ENCODE measurements around the gene CHRM4.

CHRM4 gene

DNA sequence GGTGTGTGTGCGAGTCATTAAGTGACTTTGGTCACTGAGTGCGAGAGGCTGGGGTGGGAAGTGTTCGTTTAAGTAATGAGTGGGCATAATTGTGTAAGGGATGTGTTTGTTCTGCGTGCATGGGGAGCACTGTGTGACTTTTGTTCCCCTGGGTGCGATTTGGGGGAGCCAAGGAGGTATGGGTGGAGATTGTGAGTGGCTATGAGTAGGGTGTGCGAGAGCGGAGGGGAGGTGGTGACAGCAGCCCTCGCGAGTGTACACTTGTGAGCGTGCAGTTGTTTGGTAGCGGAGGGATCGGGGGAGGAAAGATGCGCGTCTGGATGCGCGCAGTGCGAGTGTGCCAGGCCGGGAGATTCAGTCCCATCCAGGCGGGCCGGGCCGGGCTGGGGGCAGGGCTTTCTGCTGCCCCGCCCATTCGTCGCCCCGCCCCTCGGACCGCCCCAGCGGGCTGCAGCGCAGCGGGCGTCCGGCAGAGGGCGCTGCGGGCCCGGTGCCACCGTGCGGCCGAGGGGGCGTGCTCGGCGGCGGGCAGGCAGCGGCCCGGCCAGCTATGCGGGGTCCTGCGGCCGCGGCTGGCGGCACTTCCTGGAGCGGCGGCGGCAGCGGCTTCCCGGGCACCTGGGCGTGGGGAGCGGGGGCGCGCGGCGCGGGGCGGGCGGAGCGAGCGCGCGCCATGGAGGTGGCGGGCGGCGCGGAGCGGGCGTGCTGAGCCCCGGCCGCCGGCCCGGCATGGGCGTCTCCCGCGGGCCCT, 44.5 kb downstream of the CHRM4 start, which contains the start of gene DGKZ:
Gene DGKZ, plus strand, starts transcription at position 578 of the 751 bp plus-strand sequence. CDS start 197 bp downstream, outside the sequence.
- peak; percentile 94 for DNase-seq

GRCh38 chr11:46345881-46346484, 45.6 kb downstream of the CHRM4 start:
- DNase-seq, result no peak

DNA sequence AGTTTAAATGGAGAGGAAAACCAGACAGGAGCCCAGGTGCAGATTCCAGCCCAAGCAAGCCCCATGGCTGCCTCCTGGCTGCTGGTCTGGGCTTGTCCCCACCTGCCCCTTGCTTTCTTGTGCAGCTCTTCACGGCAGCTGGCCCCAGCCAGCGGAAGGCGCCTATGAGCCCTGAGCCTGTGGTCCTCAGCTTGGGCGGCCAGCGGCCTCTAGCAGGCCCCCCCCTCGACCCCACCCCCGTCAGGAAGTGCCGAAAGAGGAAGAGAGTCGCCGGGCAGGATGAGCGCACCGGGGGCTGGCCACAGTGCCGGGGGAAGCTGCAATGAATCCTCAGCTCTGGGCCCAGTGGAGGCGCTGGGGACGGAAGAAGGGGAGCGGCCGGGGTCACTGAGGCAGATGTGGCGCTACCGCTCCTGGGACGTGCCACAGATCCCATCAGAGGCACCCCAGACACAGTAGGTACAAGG, 46.4 kb downstream of the CHRM4 start:
- no peak for DNase-seq

DNA sequence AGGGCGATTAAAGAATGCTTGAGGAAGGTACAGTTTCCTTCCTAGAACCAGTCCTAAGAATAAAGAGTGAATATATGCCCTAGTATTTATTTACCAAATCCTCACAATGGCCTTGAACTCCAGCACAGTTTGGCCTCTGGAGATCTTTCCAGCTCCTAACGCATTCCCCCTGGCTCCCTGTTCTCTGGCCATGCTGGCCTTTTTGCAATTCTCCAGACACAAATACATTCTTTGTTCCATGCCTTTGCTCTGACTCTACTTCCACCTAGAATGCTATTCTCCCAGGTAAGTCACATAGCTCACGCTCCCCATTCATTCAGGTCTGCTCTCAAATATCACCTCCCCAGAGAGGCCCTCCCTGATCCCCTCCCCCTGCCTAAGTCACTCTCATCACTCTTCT, 48.1 kb downstream of the CHRM4 start:
- DNase-seq, result no peak

DNA sequence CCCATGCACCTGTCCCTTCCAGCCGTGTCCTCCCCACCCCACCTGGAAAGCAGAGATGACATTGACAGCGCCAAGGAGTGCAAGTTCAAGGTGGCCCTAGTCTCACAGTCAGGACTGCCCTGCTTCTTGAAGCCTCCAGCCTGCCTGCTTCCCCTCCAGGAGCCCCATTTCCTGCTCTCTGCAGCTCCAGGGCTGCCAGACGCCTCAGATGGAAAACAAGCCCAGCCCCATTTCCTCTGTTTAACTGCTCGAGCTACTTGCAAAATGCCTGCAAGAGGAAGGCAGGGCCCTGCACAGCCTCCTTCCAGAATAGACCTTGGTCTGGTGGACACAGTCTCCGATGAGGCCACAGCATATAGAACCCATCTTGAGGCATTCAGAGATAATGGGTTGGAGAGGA, 49.3 kb downstream of the CHRM4 start:
- DNase-seq, result no peak

GRCh38 chr11:46341454-46341853, 50.1 kb downstream of the CHRM4 start:
- no peak for DNase-seq

- DNase-seq, result no peak
Measured at GRCh38 chr11:46339816-46340215, 51.8 kb downstream of the CHRM4 start.

DNA sequence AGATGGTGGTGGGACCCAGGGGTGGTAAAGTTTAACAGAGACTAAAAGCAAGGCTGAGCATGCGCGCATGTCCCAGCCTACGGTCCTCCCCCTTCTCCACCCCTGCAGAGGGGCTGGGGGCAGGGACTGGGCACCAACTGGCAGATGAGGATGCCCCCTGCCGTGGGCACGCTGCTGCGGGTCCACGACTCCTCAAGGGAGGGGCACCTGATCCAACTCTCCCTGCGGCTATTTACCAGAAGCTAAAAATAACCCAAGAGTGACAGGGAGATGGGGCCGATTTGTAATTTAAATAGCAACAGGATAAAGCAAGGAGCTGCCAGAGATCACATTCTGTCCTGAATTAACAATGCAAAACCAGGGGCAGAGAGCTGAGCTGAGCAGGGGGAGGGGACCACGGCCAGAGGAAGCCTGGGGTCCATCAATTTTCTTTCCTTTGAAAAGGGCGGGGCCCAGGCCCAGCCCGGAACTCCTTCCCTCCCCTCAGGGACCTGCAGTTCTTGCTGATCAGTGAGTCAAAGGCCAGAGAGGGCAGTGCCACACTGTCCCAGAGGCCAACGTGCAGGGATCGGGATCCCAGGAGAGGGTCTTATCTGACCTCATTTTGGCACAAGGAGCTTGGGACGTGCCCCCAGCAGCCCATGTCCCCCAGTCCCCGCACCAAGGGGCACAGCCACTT, 52.4 kb downstream of the CHRM4 start:
- peak; percentile 63 for DNase-seq

DNA sequence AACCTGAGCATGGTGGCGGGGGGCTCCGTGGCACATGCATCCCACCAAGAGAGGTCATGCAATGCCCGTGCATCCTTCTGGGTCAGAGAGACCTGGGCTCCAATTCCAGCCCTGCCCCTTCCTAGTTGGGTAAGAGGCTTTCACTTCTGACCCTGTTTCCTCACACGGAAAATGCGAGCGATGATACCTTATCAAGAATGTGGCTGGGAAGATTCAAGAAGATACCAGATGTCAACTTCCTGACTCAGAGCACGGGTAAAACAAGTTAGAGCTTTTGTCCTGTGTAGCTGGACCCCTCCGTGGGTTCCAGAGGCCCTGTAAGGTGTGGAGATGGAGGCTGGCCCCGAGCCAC, 53.0 kb downstream of the CHRM4 start:
- DNase-seq, result no peak

GRCh38 chr11:46337626-46338345, 53.8 kb downstream of the CHRM4 start:
- no peak for DNase-seq

DNA sequence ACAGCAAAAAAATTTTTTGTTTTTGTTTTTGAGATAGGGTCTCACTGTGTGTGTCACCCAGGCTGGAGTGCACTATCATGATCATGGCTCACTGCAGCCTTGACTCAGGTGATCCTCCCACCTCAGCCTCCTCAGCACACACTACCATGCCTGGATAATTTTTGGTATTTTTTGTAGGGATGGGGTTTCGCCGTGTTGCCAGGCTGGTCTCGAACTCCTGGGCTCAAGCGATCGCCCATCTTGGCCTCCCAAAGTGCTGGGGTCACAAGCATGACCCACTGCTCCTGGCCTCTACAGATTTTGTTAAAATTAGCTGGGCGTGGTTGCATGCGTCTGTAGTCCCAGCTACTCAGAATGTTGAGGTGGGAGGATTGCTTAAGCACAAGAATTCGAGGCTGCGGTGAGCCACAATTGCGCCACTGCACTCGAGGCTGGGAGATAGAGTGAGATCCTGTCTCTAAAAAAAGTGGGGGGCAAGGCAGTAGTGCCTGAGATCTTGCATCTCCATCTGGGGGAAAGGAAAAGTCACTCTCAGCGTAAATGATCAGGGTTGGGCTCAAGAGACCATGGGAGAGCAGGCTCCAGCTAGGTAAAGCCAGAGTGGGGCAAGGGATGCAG, 54.9 kb downstream of the CHRM4 start:
- no peak for DNase-seq

GRCh38 chr11:46335890-46336562, 55.5 kb downstream of the CHRM4 start:
- DNase-seq, result peak; percentile 28

GRCh38 chr11:46335271-46335670, 56.3 kb downstream of the CHRM4 start:
- no peak for DNase-seq

DNA sequence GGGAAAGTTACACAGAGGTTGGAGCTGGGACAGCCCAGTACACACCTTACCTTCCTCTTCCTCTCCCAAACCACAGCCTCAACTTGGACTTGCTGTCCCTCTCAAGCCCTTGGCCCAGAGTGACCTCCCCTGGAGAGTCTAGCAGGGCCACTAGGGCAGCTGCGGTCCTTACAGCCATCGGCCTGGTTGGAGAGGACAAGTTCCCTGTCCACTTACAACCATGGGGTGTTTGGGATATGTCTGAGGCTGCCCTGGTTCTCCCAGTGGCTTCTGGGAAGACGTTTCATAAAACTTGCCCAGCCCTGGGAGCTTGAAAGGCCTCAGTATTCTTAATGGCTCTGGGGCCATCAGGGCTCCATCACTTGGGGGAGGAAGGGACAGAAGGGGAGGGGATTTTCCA, 57.4 kb downstream of the CHRM4 start:
- no peak for DNase-seq

Measured in retina (tissue), 1 donor.